ENCODE data around the gene IFNAR2. TPM values are rescaled to one million over a fixed set of nuclear protein-coding genes. Genes with fewer than 3 reads are reported as not detected.
A peak's percentile ranks its signal among the peaks of the same experiment; 100 is the strongest.

Gene IFNAR2
- total RNA-seq = 5.7 TPM
- 10 to 100 TPM in 6 of 8 donors, 1 to 10 TPM in 2; 8.7 to 15.5 (median 10.7) TPM for polyA plus RNA-seq (ENCODE audit: insufficient read depth in 1 of 8, insufficient read length in 8 of 8, low replicate concordance in 1 of 8)
- long read RNA-seq, donor 1 = 0 reads
- long read RNA-seq, donor 2 = 0 reads
- long read RNA-seq, donor 3 = 0 reads
- long read RNA-seq, donor 4, full-length matches to known transcripts = 2 of 2 reads
- long read RNA-seq, donor 4, partial matches to known transcripts = 0 of 2 reads
- long read RNA-seq, donor 4, other reads (novel, unspliced or antisense) = 0 of 2 reads
- long read RNA-seq, donor 5, full-length matches to known transcripts = 5 of 5 reads
- long read RNA-seq, donor 5, partial matches to known transcripts = 0 of 5 reads
- long read RNA-seq, donor 5, other reads (novel, unspliced or antisense) = 0 of 5 reads
- long read RNA-seq, donor 6, full-length matches to known transcripts = 5 of 5 reads
- long read RNA-seq, donor 6, partial matches to known transcripts = 0 of 5 reads
- long read RNA-seq, donor 6, other reads (novel, unspliced or antisense) = 0 of 5 reads
- long read RNA-seq, donor 7, partial matches to known transcripts = 0 of 3 reads
- long read RNA-seq, donor 7, other reads (novel, unspliced or antisense) = 0 of 3 reads
- long read RNA-seq, donor 8, full-length matches to known transcripts = 2 of 2 reads
- long read RNA-seq, donor 8, partial matches to known transcripts = 0 of 2 reads
- long read RNA-seq, donor 8, other reads (novel, unspliced or antisense) = 0 of 2 reads
- long read RNA-seq, donor 9, partial matches to known transcripts = 0 of 1 reads
- long read RNA-seq, donor 9, other reads (novel, unspliced or antisense) = 0 of 1 reads
- long read RNA-seq, donor 10, partial matches to known transcripts = 0 of 2 reads
- long read RNA-seq, donor 10, other reads (novel, unspliced or antisense) = 0 of 2 reads
- long read RNA-seq, donor 11, partial matches to known transcripts = 0 of 4 reads
- long read RNA-seq, donor 11, other reads (novel, unspliced or antisense) = 0 of 4 reads

DNA sequence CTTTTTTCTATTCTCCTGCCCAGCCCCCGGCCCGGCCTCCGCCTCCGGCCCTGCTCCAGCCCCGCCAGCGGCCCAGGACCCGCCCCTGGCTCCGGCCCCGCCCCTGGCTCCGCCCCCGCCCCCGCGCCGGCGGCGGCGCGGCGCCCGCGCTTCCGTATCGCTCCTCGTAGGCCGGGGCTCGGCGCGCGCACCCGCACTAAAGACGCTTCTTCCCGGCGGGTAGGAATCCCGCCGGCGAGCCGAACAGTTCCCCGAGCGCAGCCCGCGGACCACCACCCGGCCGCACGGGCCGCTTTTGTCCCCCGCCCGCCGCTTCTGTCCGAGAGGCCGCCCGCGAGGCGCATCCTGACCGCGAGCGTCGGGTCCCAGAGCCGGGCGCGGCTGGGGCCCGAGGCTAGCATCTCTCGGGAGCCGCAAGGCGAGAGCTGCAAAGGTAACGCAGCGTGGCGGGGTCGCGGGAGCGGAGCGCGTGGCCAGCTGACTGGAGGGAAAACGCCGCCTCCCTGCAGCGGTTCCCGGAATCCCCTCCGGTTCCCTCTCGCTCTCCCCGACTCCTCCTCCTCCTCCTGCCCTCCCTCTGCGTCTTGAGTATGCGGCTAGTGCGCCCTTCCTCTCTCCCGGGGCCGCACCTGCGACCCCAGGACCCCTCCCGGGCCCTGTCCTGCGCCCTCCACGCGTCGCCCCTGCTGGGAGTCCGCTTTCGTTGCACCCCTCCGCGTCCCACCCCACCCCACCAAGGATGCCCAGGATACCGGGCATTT lies at the start of gene IFNAR2:
Gene IFNAR2, plus strand, starts transcription at position 155 of the 761 bp plus-strand sequence. CDS start 11,985 bp downstream, outside the sequence.
- peaks cover 9% of the 10 kb centered on the region for H3K4me1 ChIP-seq (ENCODE audit: control insufficient read depth, insufficient read depth, low read length)
- no peaks in the 10 kb centered on the region for H3K9me3 ChIP-seq (replicated peaks; ENCODE audit: control insufficient read depth, low read depth, low read length)
- peaks cover 3% of the 10 kb centered on the region for H3K36me3 ChIP-seq (ENCODE audit: control insufficient read depth, insufficient read depth, low read length)
- peak within 1 kb of the TSS; percentile 78 for H3K4me3 ChIP-seq (ENCODE audit: low read length)
- peak within 1 kb of the TSS; percentile 84 for H3K27ac ChIP-seq (ENCODE audit: low read length)
- DNase-seq = peak; percentile 83
- WGBS (ENCODE audit: insufficient coverage) = under 1% methylated on average over 94 of the region's 95 CpGs
- peaks cover 3% of the 10 kb centered on the region for H3K27me3 ChIP-seq (ENCODE audit: control insufficient read depth, insufficient read depth, low read length)

DNA sequence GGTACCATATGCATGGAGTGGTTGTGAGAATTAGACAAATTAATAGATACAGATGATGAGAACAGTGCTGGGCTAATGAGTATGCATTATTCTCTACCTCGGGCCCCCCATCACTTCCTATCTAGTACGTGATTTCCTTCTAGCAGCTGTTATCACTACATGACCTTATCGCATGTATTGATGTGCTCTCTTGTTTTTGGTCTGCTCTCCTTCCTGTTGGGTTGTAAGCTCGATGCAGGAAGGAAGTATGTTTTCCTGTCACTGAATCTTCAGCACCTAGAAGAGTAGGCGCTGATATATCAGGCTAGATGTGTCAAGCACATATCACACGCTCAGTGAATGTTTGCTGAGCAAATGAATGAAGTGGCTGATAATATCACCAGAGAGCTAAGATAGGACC lies 43.9 kb upstream of the IFNAR2 start:
- WGBS (ENCODE audit: insufficient coverage) = 100% methylated on average over 2 of the region's 6 CpGs
- DNase-seq = no peak

DNA sequence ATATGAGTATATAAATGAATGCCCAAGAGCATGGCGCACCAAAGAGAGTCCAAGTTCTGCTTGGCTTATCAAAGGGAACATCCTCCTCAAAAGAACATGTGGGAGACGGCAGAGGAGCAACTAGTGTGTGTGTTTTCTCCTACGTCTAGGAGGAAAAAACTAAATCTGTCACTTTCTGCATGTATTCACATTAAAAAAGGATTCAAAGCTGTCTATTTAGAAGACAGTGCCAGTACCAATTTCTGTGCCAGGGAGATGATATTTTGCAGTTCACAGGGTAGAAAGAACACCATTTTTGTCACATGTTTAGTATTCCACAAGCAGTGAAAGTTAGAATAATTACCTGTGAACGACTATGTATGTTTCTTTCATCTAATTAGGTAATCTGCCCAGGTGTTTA lies 42.5 kb upstream of the IFNAR2 start:
- H3K36me3 ChIP-seq (ENCODE audit: control insufficient read depth, insufficient read depth, low read length) = no peaks in the 10 kb centered on the region
- no peak for DNase-seq
- peaks cover 18% of the 10 kb centered on the region for H3K27me3 ChIP-seq (ENCODE audit: control insufficient read depth, insufficient read depth, low read length)
- H3K9me3 ChIP-seq (replicated peaks; ENCODE audit: control insufficient read depth, low read depth, low read length) = no peaks in the 10 kb centered on the region
- H3K27ac ChIP-seq (ENCODE audit: low read length) = no peak overlapping the region
- no peaks in the 10 kb centered on the region for H3K4me1 ChIP-seq (ENCODE audit: control insufficient read depth, insufficient read depth, low read length)
- 60% methylated on average over 1 of the region's 4 CpGs for WGBS (ENCODE audit: insufficient coverage)
- no peak overlapping the region for H3K4me3 ChIP-seq (ENCODE audit: low read length)

More for the DNA sequence above, 43.9 kb upstream of the IFNAR2 start:
- H3K27me3 ChIP-seq (ENCODE audit: control insufficient read depth, insufficient read depth, low read length) = peaks cover 18% of the 10 kb centered on the region
- H3K4me3 ChIP-seq (ENCODE audit: low read length) = no peak overlapping the region
- no peaks in the 10 kb centered on the region for H3K9me3 ChIP-seq (replicated peaks; ENCODE audit: control insufficient read depth, low read depth, low read length)
- no peak overlapping the region for H3K27ac ChIP-seq (ENCODE audit: low read length)
- H3K4me1 ChIP-seq (ENCODE audit: control insufficient read depth, insufficient read depth, low read length) = no peaks in the 10 kb centered on the region
- no peaks in the 10 kb centered on the region for H3K36me3 ChIP-seq (ENCODE audit: control insufficient read depth, insufficient read depth, low read length)

DNA sequence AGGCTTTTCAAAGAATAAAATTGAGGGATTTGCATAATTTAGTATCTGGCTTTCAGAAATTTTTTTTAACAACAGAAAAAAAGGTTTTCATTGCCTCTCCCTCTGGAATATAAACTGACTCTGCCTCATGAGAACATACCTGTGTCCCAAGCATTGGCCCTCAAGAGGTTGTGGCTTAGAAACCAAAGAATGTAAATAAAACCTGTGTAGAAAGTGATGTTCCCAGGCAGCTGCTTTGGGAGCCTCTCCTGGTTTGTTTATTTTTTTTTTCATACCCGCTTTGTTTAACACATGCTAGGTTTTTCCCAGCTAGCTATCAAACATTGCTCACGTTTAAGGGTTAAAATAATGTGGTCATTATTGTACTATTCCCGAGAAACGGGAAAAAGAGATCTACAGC lies 40.5 kb upstream of the IFNAR2 start:
- H3K9me3 ChIP-seq (replicated peaks; ENCODE audit: control insufficient read depth, low read depth, low read length) = no peaks in the 10 kb centered on the region
- no peaks in the 10 kb centered on the region for H3K4me1 ChIP-seq (ENCODE audit: control insufficient read depth, insufficient read depth, low read length)
- peaks cover 18% of the 10 kb centered on the region for H3K27me3 ChIP-seq (ENCODE audit: control insufficient read depth, insufficient read depth, low read length)
- H3K36me3 ChIP-seq (ENCODE audit: control insufficient read depth, insufficient read depth, low read length) = no peaks in the 10 kb centered on the region
- no peak for DNase-seq
- no CpG with 5 or more reads among the region's 4 CpGs for WGBS (ENCODE audit: insufficient coverage)
- H3K4me3 ChIP-seq (ENCODE audit: low read length) = no peak overlapping the region
- no peak overlapping the region for H3K27ac ChIP-seq (ENCODE audit: low read length)

DNA sequence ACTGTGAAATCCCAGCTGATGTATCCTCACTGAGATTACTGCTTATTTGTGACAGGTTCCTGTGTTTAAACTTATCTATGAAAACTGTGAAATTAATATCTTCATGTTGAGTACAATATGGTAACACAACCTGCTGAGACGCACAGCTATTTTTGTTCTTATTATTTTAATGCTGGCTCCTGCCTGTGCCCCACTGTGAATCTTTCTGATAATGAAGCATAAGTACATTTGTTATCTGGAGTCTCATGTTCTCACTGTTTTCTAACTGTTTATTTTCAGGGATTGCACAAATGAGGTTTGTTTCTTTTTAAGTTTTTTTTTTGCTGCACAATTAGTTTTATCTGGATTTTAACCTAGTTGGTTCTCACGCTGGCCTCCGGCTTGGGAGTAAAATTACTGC lies 39.9 kb upstream of the IFNAR2 start:
- 56% methylated on average over 2 of the region's 3 CpGs for WGBS (ENCODE audit: insufficient coverage)
- no peak overlapping the region for H3K4me3 ChIP-seq (ENCODE audit: low read length)

DNA sequence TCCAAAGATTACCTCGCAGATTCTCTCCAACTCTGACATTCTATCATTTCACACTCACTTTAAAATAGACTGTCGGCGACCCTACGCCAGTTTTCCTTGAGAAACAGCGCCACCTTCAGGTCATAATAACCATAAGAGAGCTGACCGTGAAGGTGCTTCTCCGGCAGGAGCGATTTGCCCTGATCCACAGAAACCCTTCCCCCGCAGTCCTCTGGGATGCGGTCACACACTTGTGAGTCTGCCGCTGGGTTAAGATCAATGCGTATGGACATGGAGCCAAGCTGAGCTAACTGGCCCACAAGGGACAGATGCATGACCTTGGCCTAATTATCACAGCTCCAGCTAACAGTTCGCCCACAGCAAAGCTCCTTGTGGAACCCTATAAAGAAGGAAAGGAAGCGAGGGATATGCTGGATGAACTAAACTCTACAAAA lies 32.8 kb upstream of the IFNAR2 start:
- no peak overlapping the region for H3K4me3 ChIP-seq (ENCODE audit: low read length)
- peak overlapping the region; percentile 45 for H3K27ac ChIP-seq (ENCODE audit: low read length)
- peaks cover 2% of the 10 kb centered on the region for H3K27me3 ChIP-seq (ENCODE audit: control insufficient read depth, insufficient read depth, low read length)
- H3K9me3 ChIP-seq (replicated peaks; ENCODE audit: control insufficient read depth, low read depth, low read length) = no peaks in the 10 kb centered on the region
- peak; percentile 84 for DNase-seq
- no peaks in the 10 kb centered on the region for H3K36me3 ChIP-seq (ENCODE audit: control insufficient read depth, insufficient read depth, low read length)
- WGBS (ENCODE audit: insufficient coverage) = 0% methylated on average over 10 of the region's 14 CpGs
- peaks cover 22% of the 10 kb centered on the region for H3K4me1 ChIP-seq (ENCODE audit: control insufficient read depth, insufficient read depth, low read length)

More for the DNA sequence above, 39.9 kb upstream of the IFNAR2 start:
- Histone ChIP-seq H3K36me3 (ENCODE audit: control insufficient read depth, insufficient read depth, low read length) (no peaks in the 10 kb centered on the region), H3K9me3 (replicated peaks; ENCODE audit: control insufficient read depth, low read depth, low read length) (no peaks in the 10 kb centered on the region), H3K27ac (ENCODE audit: low read length) (no peak overlapping the region), H3K4me1 (ENCODE audit: control insufficient read depth, insufficient read depth, low read length) (no peaks in the 10 kb centered on the region), H3K27me3 (ENCODE audit: control insufficient read depth, insufficient read depth, low read length) (peaks cover 18% of the 10 kb centered on the region)
- no peak for DNase-seq

DNA sequence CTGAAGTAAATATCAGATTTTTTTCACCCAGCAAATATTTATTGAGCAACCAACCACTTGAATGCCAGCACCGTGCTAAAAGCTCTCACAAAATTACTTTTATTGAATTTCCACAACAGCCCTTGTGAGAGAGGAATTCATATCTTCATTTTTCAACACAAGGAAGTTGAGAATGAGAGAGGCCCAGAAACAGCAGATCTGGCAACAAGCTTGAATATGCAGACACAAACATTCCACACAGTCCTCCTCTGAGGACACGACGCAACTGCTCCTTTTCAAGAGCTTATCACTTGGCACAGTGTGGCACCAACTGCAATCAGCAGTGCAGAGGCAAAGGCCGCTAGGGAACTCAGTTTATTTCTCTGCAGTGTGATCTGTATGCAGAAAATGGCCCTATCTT lies 32.2 kb upstream of the IFNAR2 start:
- Histone ChIP-seq H3K36me3 (ENCODE audit: control insufficient read depth, insufficient read depth, low read length) (no peaks in the 10 kb centered on the region), H3K4me1 (ENCODE audit: control insufficient read depth, insufficient read depth, low read length) (peaks cover 22% of the 10 kb centered on the region), H3K27me3 (ENCODE audit: control insufficient read depth, insufficient read depth, low read length) (peaks cover 2% of the 10 kb centered on the region), H3K9me3 (replicated peaks; ENCODE audit: control insufficient read depth, low read depth, low read length) (no peaks in the 10 kb centered on the region), H3K4me3 (ENCODE audit: low read length) (no peak overlapping the region), H3K27ac (ENCODE audit: low read length) (peak overlapping the region; percentile 20)
- DNase-seq = peak; percentile 59
- WGBS (ENCODE audit: insufficient coverage) = no CpG with 5 or more reads among the region's 4 CpGs

DNA sequence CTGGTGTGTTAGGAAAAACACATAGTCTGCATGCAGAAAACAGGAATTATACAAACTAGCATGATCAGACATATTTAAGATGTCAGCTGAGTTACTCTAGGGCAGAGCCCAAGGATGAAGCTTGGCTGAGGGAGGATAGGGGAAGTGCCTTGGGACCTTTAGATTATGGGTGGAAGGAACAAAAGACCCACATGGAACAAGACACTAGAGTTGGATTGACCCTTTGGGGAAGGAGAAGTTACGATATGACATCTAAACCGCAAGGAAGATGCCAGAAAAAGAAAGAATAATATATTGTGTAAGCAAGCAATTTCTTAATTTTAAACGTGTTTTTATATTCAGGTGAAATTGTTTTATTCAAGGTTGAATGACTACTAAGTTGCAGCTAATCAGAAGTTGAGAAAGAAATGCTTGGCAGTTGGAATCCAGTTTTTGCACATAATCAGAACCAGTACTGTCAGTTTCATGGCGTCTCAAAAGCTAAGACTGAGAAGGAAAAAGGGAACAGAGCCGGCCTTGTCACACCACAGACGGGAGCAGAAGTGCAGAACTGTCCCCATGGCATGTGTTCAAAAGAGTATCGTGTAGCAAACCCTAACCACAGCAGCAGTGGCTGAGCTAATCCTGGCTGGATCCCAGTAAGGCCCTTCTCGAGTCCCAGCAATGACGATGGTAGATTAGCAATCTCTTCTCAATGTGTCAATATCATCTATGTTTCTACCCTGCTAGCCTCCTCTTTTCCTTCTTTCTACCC lies 31.2 kb upstream of the IFNAR2 start:
- no peaks in the 10 kb centered on the region for H3K9me3 ChIP-seq (replicated peaks; ENCODE audit: control insufficient read depth, low read depth, low read length)
- H3K4me3 ChIP-seq (ENCODE audit: low read length) = no peak overlapping the region
- no peak overlapping the region for H3K27ac ChIP-seq (ENCODE audit: low read length)
- no peaks in the 10 kb centered on the region for H3K36me3 ChIP-seq (ENCODE audit: control insufficient read depth, insufficient read depth, low read length)
- peaks cover 22% of the 10 kb centered on the region for H3K4me1 ChIP-seq (ENCODE audit: control insufficient read depth, insufficient read depth, low read length)
- H3K27me3 ChIP-seq (ENCODE audit: control insufficient read depth, insufficient read depth, low read length) = no peaks in the 10 kb centered on the region
- peak; percentile 87 for DNase-seq
- WGBS (ENCODE audit: insufficient coverage) = 24% methylated on average over 5 of the region's 9 CpGs

DNA sequence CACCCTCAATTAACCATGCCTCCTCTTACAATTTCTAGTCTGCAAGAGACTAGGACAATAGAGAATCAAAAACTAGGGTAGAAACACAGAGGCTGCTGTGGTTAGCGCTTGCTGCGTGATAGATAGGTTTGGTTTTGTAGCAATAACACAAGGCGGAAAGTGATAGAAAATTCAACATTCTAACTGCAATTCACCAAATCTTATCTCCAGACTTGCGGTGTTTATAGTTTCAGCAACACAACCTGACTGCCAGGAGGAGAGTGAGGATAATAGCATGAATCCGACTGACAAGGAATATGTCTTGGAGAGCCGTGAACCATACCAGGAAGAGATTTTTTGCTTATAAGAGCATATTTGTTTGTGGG lies 30.7 kb upstream of the IFNAR2 start:
- H3K27me3 ChIP-seq (ENCODE audit: control insufficient read depth, insufficient read depth, low read length) = no peaks in the 10 kb centered on the region
- WGBS (ENCODE audit: insufficient coverage) = 59% methylated on average over 2 of the region's 6 CpGs
- no peaks in the 10 kb centered on the region for H3K9me3 ChIP-seq (replicated peaks; ENCODE audit: control insufficient read depth, low read depth, low read length)
- peaks cover 22% of the 10 kb centered on the region for H3K4me1 ChIP-seq (ENCODE audit: control insufficient read depth, insufficient read depth, low read length)
- DNase-seq = no peak
- no peak overlapping the region for H3K27ac ChIP-seq (ENCODE audit: low read length)
- no peaks in the 10 kb centered on the region for H3K36me3 ChIP-seq (ENCODE audit: control insufficient read depth, insufficient read depth, low read length)
- H3K4me3 ChIP-seq (ENCODE audit: low read length) = no peak overlapping the region
